Measurements from ENCODE around the gene CCDC180.

CCDC180 gene

GRCh38 chr9:97293818-97294217 is 13.6 kb upstream of the CCDC180 start:
- TF ChIP-seq GABPA (IDR thresholded peaks at IDR 0.05; ENCODE audit: low read depth) (no peak), POLR2AphosphoS5 (IDR thresholded peaks at IDR 0.05; ENCODE audit: low read depth) (no peak), REST (IDR thresholded peaks at IDR 0.05; ENCODE audit: insufficient replicate concordance, low read depth) (no peak), CTCF (IDR thresholded peaks at IDR 0.05; ENCODE audit: insufficient read depth, low read length) (no peak), SPI1 (IDR thresholded peaks at IDR 0.05; ENCODE audit: borderline replicate concordance, low read depth) (no peak)
- no peak overlapping the region for H3K27ac ChIP-seq (replicated peaks)
- H3K27me3 ChIP-seq (ENCODE audit: insufficient read depth, poor library complexity, severe bottlenecking), result no peaks in the 10 kb centered on the region
- DNase-seq (ENCODE audit: low read depth in 1 of 2, low spot score in 1 of 2), result no peak
- H3K4me3 ChIP-seq (replicated peaks; ENCODE audit: insufficient read depth, low read length), result no peak overlapping the region

- no peak overlapping the region for H3K4me3 ChIP-seq (replicated peaks; ENCODE audit: insufficient read depth, low read length)
- TF ChIP-seq POLR2AphosphoS5 (IDR thresholded peaks at IDR 0.05; ENCODE audit: low read depth) (no peak), REST (IDR thresholded peaks at IDR 0.05; ENCODE audit: insufficient replicate concordance, low read depth) (no peak), CTCF (IDR thresholded peaks at IDR 0.05; ENCODE audit: insufficient read depth, low read length) (no peak), SPI1 (IDR thresholded peaks at IDR 0.05; ENCODE audit: borderline replicate concordance, low read depth) (no peak), GABPA (IDR thresholded peaks at IDR 0.05; ENCODE audit: low read depth) (no peak)
- no peak overlapping the region for H3K27ac ChIP-seq (replicated peaks)
- DNase-seq (ENCODE audit: low read depth in 1 of 2, low spot score in 1 of 2), result no peak
- no peaks in the 10 kb centered on the region for H3K27me3 ChIP-seq (ENCODE audit: insufficient read depth, poor library complexity, severe bottlenecking)
Measured at GRCh38 chr9:97297889-97298288, 9.6 kb upstream of the CCDC180 start.

GRCh38 chr9:97299809-97300414 is 7.5 kb upstream of the CCDC180 start:
- DNase-seq (ENCODE audit: low read depth in 1 of 2, low spot score in 1 of 2), result no peak
- Histone ChIP-seq H3K4me3 (replicated peaks; ENCODE audit: insufficient read depth, low read length) (no peak overlapping the region), H3K27ac (replicated peaks) (no peak overlapping the region), H3K27me3 (ENCODE audit: insufficient read depth, poor library complexity, severe bottlenecking) (no peaks in the 10 kb centered on the region)
- no peak for TF ChIP-seq CTCF (IDR thresholded peaks at IDR 0.05; ENCODE audit: insufficient read depth, low read length)
- TF ChIP-seq REST (IDR thresholded peaks at IDR 0.05; ENCODE audit: insufficient replicate concordance, low read depth), result no peak
- no peak for TF ChIP-seq SPI1 (IDR thresholded peaks at IDR 0.05; ENCODE audit: borderline replicate concordance, low read depth)
- TF ChIP-seq GABPA (IDR thresholded peaks at IDR 0.05; ENCODE audit: low read depth), result no peak
- no peak for TF ChIP-seq POLR2AphosphoS5 (IDR thresholded peaks at IDR 0.05; ENCODE audit: low read depth)
